ENCODE data around the gene C1orf116.
A peak's percentile ranks its signal among the peaks of the same experiment; 100 is the strongest.

C1orf116 gene

GRCh38 chr1:207034208-207034607, 1.7 kb upstream of the C1orf116 start:
- DNase-seq = no peak

- no peak for DNase-seq
Measured at GRCh38 chr1:207033302-207033701, 746 bp upstream of the C1orf116 start.

- peak; percentile 10 for DNase-seq
Measured at GRCh38 chr1:207031632-207032264, 808 bp downstream of the C1orf116 start.

GRCh38 chr1:207031016-207031415, 1.5 kb downstream of the C1orf116 start:
- no peak for DNase-seq

- no peak for DNase-seq
Measured at GRCh38 chr1:207030522-207031009, 2.0 kb downstream of the C1orf116 start.

- DNase-seq = no peak
Measured at GRCh38 chr1:207029701-207030521, 2.6 kb downstream of the C1orf116 start.

- DNase-seq = no peak
Measured at GRCh38 chr1:207028884-207029650, 3.5 kb downstream of the C1orf116 start.

- DNase-seq = no peak
Measured at GRCh38 chr1:207027921-207028320, 4.6 kb downstream of the C1orf116 start.

GRCh38 chr1:207027206-207027777, 5.3 kb downstream of the C1orf116 start:
- no peak for DNase-seq

- no peak for DNase-seq
Measured at GRCh38 chr1:207026104-207026534, 6.4 kb downstream of the C1orf116 start.

- DNase-seq = no peak
Measured at GRCh38 chr1:207025146-207025880, 7.2 kb downstream of the C1orf116 start.

GRCh38 chr1:207024202-207025145, 8.1 kb downstream of the C1orf116 start:
- no peak for DNase-seq

- no peak for DNase-seq
Measured at GRCh38 chr1:207022996-207023679, 9.4 kb downstream of the C1orf116 start.

GRCh38 chr1:207021876-207022596, 10.5 kb downstream of the C1orf116 start:
- no peak for DNase-seq

GRCh38 chr1:207021139-207021861, 11.3 kb downstream of the C1orf116 start:
- no peak for DNase-seq

GRCh38 chr1:207020709-207021107, 11.8 kb downstream of the C1orf116 start:
- no peak for DNase-seq

GRCh38 chr1:207020065-207020708, 12.4 kb downstream of the C1orf116 start:
- DNase-seq = no peak

GRCh38 chr1:207019661-207020060, 12.9 kb downstream of the C1orf116 start:
- no peak for DNase-seq

- DNase-seq = no peak
Measured at GRCh38 chr1:207019161-207019560, 13.4 kb downstream of the C1orf116 start.

All from NCI-H345 (cell line).